ENCODE data around the gene IAH1.
"Not testable (repeated sequence)": the region's sequence is repeated elsewhere in the genome, so short reads cannot be mapped to it uniquely, and the experiment has no call there.

IAH1 gene

DNA sequence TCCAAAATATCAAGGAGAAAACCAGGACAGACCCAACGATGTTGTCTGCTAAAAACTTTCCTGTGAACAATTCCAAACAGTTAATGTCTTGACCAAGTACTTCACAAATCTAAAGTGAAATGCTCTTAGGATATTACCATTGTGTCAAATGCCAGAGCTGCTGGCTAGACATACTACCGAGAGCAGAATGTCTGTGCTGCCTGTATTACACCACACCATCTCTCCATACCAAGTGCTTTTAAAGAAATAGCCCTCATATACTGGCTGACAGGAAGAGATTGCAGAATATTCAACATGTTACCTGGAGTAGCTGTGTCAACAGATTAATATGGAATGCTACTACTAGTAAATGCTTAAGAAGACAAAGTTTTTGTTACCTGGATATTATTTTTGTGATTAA is 18.6 kb downstream of the IAH1 start:
- DNase-seq, result no peak
- no peaks in the 10 kb centered on the region for H3K9me3 ChIP-seq
- no peaks in the 10 kb centered on the region for H3K4me1 ChIP-seq

DNA sequence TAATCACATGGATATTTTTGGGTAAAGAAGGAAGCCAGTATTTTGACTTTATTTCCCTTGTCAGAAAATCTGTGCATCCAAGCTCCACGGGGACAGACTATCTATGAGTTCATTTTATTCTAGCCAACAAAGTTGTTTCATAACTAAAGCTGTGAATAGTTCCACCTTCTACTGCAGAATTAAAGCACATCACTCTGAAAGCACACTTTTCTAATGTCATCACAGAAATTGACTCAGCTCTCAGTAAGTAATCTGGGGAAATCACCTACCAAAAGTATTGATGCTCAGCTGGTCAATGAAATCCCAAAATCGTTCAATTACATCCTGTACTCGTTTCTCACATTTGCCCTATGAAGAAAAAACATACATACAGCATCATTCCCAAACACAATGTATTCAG is 19.1 kb downstream of the IAH1 start:
- no peak for DNase-seq
- TF ChIP-seq, protein P1, sequence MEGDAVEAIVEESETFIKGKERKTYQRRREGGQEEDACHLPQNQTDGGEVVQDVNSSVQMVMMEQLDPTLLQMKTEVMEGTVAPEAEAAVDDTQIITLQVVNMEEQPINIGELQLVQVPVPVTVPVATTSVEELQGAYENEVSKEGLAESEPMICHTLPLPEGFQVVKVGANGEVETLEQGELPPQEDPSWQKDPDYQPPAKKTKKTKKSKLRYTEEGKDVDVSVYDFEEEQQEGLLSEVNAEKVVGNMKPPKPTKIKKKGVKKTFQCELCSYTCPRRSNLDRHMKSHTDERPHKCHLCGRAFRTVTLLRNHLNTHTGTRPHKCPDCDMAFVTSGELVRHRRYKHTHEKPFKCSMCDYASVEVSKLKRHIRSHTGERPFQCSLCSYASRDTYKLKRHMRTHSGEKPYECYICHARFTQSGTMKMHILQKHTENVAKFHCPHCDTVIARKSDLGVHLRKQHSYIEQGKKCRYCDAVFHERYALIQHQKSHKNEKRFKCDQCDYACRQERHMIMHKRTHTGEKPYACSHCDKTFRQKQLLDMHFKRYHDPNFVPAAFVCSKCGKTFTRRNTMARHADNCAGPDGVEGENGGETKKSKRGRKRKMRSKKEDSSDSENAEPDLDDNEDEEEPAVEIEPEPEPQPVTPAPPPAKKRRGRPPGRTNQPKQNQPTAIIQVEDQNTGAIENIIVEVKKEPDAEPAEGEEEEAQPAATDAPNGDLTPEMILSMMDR (IDR thresholded peaks at IDR 0.05; ENCODE audit: low read depth, low read length), result no peak
- Histone ChIP-seq H3K4me1 (no peaks in the 10 kb centered on the region), H3K36me3 (peaks cover 68% of the 10 kb centered on the region), H3K27me3 (no peaks in the 10 kb centered on the region), H3K4me3 (ENCODE audit: low read depth, low read length) (no peak overlapping the region), H3K9me3 (no peaks in the 10 kb centered on the region)

More for the DNA sequence above, 18.6 kb downstream of the IAH1 start:
- TF ChIP-seq, protein P1 (IDR thresholded peaks at IDR 0.05; ENCODE audit: low read depth, low read length), result no peak
- Histone ChIP-seq H3K36me3 (peaks cover 69% of the 10 kb centered on the region), H3K4me3 (ENCODE audit: low read depth, low read length) (no peak overlapping the region), H3K27me3 (no peaks in the 10 kb centered on the region)

DNA sequence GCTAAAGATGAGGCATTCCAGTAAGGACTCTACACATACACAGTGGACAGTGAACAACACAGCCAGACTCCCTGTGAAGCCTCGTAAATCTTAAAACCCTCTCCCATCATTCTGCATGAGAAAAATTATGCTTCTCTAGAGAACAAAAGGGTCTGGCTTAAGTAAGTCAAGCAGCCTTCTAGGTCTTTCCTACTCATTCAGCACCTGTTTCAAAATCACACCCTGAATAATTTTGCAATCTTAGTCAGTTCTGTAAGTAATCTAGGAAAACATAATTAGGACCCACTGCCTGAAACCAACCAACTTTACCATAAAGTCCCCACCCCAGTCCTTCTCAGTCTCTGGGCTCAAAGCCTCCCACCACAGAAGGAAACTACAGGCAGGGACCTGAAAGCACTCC is 19.7 kb downstream of the IAH1 start:
- TF ChIP-seq, protein P1 (IDR thresholded peaks at IDR 0.05; ENCODE audit: low read depth, low read length), result no peak
- no peak for DNase-seq
- H3K4me1 ChIP-seq, result no peaks in the 10 kb centered on the region
- H3K4me3 ChIP-seq (ENCODE audit: low read depth, low read length), result no peak overlapping the region
- H3K27me3 ChIP-seq, result no peaks in the 10 kb centered on the region
- H3K9me3 ChIP-seq, result no peaks in the 10 kb centered on the region
- peaks cover 66% of the 10 kb centered on the region for H3K36me3 ChIP-seq

DNA sequence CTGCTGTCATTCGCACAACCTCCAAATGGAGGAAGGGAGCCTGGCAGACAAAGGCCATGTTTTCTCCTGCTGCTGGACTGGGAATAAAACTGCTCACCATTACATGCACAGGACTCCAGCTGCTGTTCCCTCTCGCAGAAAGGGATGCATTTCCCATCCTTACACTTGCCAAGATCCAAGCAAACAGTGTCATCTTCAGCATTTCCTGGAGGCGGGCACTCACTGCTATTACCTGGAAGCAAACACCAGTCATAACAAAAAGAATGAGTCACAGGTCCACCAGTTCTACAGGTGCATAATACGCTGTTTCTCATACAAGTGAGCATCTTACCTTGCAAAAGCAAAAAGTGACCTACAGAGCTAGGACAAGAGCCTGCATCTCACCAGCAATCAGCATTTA is 22.7 kb downstream of the IAH1 start:
- Histone ChIP-seq H3K27me3 (no peaks in the 10 kb centered on the region), H3K4me3 (ENCODE audit: low read depth, low read length) (no peak overlapping the region), H3K9me3 (no peaks in the 10 kb centered on the region), H3K36me3 (peaks cover 52% of the 10 kb centered on the region), H3K4me1 (no peaks in the 10 kb centered on the region)
- TF ChIP-seq, protein P1 (IDR thresholded peaks at IDR 0.05; ENCODE audit: low read depth, low read length), result no peak
- no peak for DNase-seq

DNA sequence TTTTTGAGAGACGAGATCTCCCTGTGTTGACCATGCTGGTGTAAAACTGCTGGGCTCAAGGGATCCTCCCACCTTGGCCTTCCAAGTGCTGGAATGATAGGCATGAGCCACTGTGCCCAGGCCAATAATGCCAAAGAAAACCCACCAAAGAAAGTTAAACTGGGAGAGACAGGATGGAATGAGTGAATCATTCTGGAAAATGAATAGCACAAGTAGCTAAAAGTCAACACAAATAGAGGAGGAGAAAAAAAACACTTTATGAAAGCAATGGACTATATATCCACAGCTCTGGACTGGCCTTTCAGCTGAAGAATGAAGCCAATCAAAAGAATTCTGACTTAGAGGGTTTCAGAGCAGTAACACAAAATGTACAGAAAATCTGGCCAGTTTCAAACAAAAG is 23.9 kb downstream of the IAH1 start:
- TF ChIP-seq, protein P1 (IDR thresholded peaks at IDR 0.05; ENCODE audit: low read depth, low read length), result no peak

DNA sequence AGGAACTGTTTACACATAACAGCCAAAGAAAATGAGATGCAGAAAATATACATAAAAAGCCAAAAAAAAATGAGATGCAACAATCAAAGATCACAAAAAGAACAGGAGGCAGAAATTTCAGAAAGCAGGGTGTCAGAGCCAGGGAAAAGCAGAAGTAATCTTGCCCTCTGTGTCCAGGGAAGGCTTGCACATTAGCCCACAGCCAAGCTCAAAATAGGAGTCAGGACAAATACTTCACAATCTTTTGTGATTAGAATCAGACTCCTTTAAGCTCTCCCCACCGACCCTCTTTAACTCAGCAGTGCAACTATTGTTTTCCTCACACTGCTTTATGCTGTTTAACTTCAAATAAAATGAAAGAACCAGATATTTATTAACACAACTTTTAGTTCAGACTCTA is 34.6 kb downstream of the IAH1 start:
- H3K36me3 ChIP-seq, result peaks cover 31% of the 10 kb centered on the region
- H3K27me3 ChIP-seq, result no peaks in the 10 kb centered on the region
- DNase-seq, result no peak
- H3K4me3 ChIP-seq (ENCODE audit: low read depth, low read length), result no peak overlapping the region
- no peaks in the 10 kb centered on the region for H3K9me3 ChIP-seq
- H3K4me1 ChIP-seq, result no peaks in the 10 kb centered on the region
- TF ChIP-seq, protein P1 (IDR thresholded peaks at IDR 0.05; ENCODE audit: low read depth, low read length), result no peak

More for the DNA sequence above, 23.9 kb downstream of the IAH1 start:
- no peaks in the 10 kb centered on the region for H3K27me3 ChIP-seq
- H3K4me1 ChIP-seq, result no peaks in the 10 kb centered on the region
- H3K4me3 ChIP-seq (ENCODE audit: low read depth, low read length), result no peak overlapping the region
- H3K9me3 ChIP-seq, result no peaks in the 10 kb centered on the region
- no peak for DNase-seq
- peaks cover 43% of the 10 kb centered on the region for H3K36me3 ChIP-seq

DNA sequence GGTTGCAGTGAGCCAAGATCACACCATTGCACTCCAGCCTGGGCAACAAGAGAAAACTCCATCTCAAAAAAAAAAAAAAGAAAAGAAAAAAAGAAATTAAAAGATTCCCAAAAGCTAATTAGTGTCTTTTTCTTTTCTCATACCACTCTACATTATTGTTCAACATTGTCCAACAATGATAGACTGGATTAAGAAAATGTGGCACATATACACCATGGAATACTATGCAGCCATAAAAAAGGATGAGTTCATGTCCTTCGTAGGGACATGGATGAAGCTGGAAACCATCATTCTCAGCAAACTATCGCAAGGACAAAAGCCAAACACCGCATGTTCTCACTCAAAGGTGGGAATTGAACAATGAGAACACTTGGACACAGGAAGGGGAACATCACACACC is 39.6 kb downstream of the IAH1 start:
- H3K27me3 ChIP-seq; H3K4me1 ChIP-seq; H3K4me3 ChIP-seq (ENCODE audit: low read depth, low read length); H3K9me3 ChIP-seq; DNase-seq: not testable (repeated sequence)
- peaks cover 26% of the 10 kb centered on the region for H3K36me3 ChIP-seq
